8988T (cell line): ENCODE measurements around the gene FASTK.
"Not testable (repeated sequence)": the region's sequence is repeated elsewhere in the genome, so short reads cannot be mapped to it uniquely, and the experiment has no call there.

Source experiments
- DNase-seq: peaks from one replicate; pipeline ENCODE4 v3.0.0; 2011

The FASTK gene

DNA sequence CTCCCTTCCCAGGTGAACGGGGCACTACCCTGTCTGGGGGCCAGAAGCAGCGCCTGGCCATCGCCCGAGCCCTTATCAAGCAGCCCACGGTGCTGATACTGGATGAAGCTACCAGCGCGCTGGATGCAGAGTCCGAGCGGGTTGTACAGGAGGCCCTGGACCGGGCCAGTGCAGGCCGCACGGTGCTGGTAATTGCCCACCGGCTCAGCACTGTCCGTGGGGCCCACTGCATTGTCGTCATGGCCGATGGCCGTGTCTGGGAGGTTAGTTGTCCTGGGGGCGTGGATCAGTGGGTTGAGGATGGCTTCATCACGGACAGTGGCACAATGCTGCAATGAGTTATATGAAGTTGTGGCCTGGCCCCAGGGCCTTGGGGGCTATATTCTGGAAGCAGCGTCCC, 36.6 kb downstream of the FASTK start:
- DNase-seq, result no peak

DNA sequence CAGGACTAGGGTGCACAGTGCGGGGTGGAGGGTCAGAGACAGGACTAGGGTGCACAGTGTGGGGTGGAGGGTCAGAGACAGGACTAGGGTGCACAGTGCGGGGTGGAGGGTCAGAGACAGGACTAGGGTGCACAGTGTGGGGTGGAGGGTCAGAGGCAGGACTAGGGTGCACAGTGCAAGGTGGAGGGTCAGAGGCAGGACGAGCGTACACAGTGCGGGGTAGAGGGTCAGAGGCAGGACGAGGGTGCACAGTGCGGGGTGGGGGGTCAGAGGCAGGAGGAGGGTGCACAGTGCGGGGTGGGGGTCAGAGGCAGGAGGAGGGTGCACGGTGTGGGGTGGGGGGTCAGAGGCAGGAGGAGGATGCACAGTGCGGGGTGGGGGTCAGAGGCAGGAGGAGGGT, 37.2 kb downstream of the FASTK start:
- DNase-seq, result not testable (repeated sequence)

GRCh38 chr7:151040616-151041375, 39.8 kb downstream of the FASTK start:
- no peak for DNase-seq

DNA sequence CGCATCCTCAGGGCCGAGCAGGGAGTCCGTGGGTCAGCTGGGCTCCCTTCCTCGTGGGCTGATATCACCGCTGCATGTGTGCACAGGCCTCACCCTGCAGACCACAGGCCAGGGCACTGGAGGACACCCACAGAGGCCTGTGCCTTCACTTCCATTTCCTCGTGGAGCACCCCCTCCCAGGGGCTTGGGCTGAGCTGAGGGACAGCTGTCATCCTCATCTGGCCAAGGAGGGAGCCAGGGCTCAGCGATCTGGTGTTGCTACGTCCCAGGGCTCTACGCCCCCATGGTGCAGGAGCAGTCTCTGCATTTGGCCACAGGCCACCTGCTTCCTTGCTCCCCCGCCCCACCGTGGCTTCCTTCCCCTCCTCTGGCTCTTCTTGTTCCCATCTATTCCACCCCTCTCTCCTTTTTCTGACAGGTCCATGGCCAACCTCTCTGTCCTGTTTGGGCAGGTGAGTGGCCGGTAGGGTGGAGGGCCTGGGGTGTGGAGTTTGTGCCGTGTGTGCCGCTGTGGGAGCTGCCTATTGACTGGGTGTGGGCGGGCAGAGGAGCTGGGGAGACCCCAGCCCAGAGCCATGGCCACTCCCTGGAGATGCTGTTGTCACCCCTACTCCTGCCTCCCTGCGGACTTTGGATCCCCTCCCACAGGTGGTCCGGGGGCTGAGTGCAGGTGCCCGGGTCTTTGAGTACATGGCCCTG, 40.6 kb downstream of the FASTK start:
- no peak for DNase-seq

DNA sequence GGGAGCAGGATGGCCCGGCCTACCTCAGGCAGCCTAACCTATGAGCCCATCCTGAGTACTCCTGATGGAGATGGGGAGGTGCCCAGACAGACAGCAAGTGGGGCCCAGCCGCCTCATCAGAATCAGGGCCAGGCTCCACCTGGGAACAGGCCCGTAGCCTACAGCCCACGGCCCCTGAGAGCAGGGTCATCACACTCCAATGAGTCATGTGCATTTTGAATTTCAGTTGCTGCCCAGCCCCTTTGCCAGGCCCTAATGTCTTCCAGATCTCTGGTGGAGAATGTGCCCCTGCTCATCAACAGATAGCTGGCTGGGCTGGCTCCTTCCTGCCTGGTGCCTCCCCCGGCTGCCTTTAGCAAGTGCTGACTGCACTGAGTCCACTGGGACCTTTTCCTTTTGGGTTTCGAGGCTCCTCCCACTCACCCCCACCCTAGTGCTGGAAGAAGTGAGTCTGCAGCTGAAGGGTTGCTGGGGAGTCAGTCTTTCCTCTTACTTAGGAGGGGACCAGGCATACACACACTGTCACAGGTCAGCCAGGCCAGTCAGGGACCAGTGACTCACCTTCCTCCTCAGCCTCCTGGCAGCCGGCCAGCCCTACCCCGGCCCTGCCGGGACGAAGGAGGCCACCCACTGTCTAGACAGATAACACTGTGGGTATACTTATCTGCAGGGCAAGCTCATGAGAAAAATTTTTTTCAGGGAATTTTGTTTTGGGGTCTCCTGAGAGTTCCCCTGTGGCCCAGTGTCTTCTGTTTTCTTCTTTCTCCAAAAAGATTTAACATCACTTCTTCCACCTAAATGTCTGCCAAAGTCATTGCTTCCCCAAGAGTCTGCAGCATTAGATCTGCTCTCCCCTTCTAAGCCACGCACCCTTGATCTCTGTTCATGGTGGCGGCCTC, 41.4 kb downstream of the FASTK start:
- no peak for DNase-seq

DNA sequence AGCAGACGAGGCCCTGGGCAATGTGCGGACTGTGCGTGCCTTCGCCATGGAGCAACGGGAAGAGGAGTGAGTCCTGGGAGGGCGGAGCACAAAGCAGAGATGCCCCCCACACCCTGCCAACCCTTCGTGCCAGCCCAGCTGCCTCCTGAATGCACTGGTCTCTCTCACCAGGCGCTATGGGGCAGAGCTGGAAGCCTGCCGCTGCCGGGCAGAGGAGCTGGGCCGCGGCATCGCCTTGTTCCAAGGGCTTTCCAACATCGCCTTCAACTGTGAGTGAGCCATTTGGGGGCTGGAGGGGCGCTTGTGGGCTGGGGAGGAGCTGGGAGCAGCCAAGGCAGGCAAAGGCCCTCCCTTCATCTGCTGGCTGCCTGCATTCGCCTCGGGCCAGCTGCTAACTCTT, 44.7 kb downstream of the FASTK start:
- DNase-seq, result no peak

DNA sequence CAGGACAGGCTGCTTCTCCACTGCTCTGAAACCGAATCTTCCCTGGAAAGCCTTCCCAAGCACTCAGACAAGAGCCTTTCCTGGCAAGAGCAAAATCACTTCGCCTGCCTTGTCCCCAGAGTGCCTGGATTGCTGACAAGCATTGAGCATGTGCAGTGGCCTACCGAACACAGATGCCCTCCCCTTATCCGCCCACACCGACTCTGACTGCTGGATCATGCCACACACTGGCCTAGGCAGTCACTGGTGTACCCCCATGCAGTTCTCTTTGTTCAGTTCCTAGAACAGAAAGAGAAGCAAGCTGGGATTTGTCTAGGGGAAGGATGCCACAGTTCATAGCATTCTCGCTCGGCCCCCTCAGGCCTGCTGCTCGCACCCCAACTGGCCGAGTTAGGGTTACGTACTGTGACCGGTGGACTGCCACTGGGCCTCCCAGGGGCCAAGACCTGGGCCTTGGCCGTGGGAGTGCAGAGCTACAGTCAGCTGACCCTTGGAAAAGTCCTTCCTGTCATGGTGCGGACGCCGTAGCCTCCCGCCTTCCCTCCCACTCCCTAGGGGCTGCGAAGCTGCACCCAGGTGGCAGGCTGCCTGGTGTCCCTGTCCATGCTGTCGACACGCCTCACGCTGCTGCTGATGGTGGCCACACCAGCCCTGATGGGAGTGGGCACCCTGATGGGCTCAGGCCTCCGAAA, 45.4 kb downstream of the FASTK start:
- no peak for DNase-seq

GRCh38 chr7:151034312-151035025, 46.1 kb downstream of the FASTK start:
- DNase-seq, result no peak

DNA sequence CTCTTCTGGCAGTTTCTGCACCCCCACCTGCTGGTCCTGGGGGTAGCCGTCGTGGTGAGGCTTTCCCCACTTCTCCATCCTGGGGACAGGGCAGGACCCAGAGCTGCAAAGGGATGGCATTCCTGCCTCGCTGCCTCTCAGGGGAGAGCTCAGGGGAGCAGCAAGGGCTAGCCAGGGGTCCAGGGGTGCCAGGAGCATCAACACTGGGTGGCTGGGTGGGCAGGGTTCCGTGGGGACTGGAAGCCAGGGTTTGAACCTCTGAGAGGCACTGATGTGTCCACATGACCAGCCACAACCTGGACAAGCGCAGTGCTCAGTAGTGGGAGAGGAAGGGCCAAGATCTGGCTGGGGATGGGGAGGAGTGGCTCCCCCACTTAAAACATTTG, 46.8 kb downstream of the FASTK start:
- no peak for DNase-seq

GRCh38 chr7:151032936-151033863, 47.4 kb downstream of the FASTK start:
- DNase-seq, result peak; percentile 71

DNA sequence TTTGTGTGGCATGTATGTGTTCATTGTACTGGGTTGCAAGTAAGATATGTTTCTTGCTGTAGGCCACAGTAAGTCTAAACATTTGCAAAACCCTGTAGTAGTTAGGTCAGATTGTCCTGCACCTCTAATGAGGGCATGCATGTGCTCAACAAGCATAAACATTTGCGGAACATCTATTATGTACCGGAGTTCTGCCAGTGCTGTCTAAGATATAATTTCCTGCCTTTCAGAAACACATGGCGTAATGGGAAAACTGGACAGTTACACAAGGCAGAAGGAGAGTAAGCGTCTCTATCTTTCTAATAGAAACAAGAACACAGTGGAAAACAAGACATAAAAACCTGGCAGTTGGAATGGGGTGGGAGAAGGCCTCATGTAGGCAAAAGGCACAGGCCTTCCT, 49.6 kb downstream of the FASTK start:
- no peak for DNase-seq

DNA sequence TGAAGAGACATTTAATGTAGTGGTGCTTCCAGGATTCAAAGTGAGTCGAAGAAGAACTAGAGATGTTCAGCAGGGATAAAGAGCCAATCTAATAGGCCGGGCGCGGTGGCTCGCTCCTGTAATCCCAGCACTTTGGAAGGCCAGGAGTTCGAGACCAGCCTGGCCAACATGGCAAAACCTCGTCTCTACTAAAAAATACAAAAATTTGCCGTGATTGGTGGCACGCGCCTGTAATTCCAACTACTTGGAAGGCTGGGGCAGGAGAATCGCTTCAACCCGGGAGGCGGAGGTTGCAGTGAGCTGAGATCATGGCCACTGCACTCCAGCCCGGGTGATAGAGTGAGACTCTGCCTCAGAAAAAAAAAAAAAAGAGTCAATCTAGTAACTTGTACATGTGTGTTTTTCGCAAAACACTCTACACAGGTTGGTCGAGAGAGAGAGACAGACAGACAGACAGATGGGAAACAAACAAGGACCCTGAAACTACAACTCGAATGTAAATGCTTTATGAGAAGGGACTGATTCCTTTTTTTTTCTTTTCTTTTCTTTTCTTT, 51.6 kb downstream of the FASTK start:
- no peak for DNase-seq

DNA sequence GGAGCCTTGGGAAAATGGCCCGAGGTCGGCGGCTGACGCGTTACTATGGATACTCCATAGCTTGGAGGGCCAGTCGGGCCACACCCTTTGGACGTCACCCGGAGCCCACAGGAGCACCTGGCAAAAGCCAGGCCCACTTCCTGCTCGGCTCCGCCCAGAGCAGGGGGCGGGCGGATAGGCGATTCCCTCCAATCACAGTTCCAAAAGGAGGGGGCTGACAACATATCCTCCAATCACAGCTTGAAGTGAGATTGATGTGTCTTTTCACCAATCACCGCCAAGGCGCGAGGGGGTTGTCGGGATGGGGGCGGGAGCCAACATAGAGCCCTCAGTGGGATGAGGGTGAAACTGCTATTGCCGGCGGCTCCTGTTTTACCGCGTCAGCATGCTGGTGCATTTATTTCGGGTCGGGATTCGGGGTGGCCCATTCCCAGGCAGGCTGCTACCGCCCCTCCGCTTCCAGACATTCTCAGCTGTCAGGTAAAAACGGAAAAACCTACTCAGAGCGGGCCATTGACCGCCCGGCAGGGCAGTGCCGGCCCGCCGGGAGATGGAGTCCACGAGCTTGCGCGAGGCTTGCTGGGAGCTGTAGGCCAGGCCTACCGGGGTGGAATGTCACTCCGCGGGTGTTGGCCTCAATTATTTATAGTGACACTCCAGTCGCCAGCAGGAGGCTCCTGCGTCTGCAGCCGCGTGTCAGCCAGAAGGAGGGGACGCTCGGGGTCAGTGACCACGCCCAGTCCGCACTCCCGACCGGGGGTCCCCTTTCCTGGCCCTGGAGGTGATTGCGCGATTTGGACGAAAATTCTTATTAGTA, 52.3 kb downstream of the FASTK start, which contains the start of gene ABCB8:
Gene ABCB8 (plus strand): TSS at position 320 of the 817 bp plus-strand sequence. CDS start 66 bp downstream, at position 386.
- peak; percentile 91 for DNase-seq

- DNase-seq, result not testable (repeated sequence)
Measured at GRCh38 chr7:151027728-151028130, 52.9 kb downstream of the FASTK start.

GRCh38 chr7:151026771-151027727, 53.6 kb downstream of the FASTK start:
- DNase-seq, result not testable (repeated sequence)
